Neuronal stem cell (in vitro differentiated cells): ENCODE results near the gene WNT3A.
A peak's percentile ranks its signal among the peaks of the same experiment; 100 is the strongest.

ENCODE experiments used
- DNase-seq: peaks from one replicate; pipeline ENCODE4 v3.0.0-alpha.2; 2013; ENCODE audit warnings: low spot score
- H2AFZ ChIP-seq: one replicate; pipeline ENCODE4 v1.6.1; 2013; ENCODE audit warnings: mild to moderate bottlenecking, low read length, inconsistent platforms
- H2AK5ac ChIP-seq: 2 replicates; pipeline ENCODE4 v1.6.1; 2013; ENCODE audit warnings: low read depth, mild to moderate bottlenecking, inconsistent platforms, low read length, moderate library complexity, mixed read lengths
- H2BK120ac ChIP-seq: 2 replicates; pipeline ENCODE4 v1.6.1; 2013; ENCODE audit warnings: low read depth, mild to moderate bottlenecking, inconsistent platforms, low read length, moderate library complexity, mixed read lengths
- H2BK12ac ChIP-seq: one replicate; pipeline ENCODE4 v1.6.1; 2013; ENCODE audit warnings: low read length, inconsistent platforms
- H2BK15ac ChIP-seq: 2 replicates; pipeline ENCODE4 v1.6.1; 2013; ENCODE audit warnings: mild to moderate bottlenecking, low read length, inconsistent platforms, mixed read lengths
- H2BK5ac ChIP-seq: one replicate; pipeline ENCODE4 v1.6.1; 2013; ENCODE audit warnings: inconsistent platforms, mild to moderate bottlenecking, low read length, moderate library complexity
- H3K14ac ChIP-seq: one replicate; pipeline ENCODE4 v1.6.1; 2013; ENCODE audit warnings: low read length, inconsistent platforms
- H3K18ac ChIP-seq: 2 replicates; pipeline ENCODE4 v1.6.1; 2013; ENCODE audit warnings: low read length, inconsistent platforms
- H3K23ac ChIP-seq: 2 replicates; pipeline ENCODE4 v1.6.1; 2013; ENCODE audit warnings: low read depth, mild to moderate bottlenecking, mixed read lengths, low read length, inconsistent platforms; ENCODE audit not compliant: poor library complexity
- H3K27ac ChIP-seq: replicated peaks from 3 replicates; pipeline ENCODE4 v1.5.1; 2013; ENCODE audit warnings: low read length, inconsistent platforms
- H3K27me3 ChIP-seq, 3 experiments: 2 replicates each; pipeline ENCODE4 v1.6.1; 2013; ENCODE audit warnings: low read length in 3 of 3, mild to moderate bottlenecking in 2 of 3, inconsistent platforms in 1 of 3, low read depth in 1 of 3, mixed read lengths in 1 of 3, moderate library complexity in 1 of 3; ENCODE audit not compliant: control insufficient read depth in 3 of 3, insufficient read depth in 3 of 3
- H3K36me3 ChIP-seq, 2 donors: replicated peaks in 1 of 2; 2 replicates each; pipeline ENCODE4 v1.6.1; 2013; ENCODE audit warnings: low read length in 2 of 2; ENCODE audit not compliant: control insufficient read depth in 2 of 2, insufficient read depth in 2 of 2
- H3K4ac ChIP-seq: 2 replicates; pipeline ENCODE4 v1.6.1; 2013; ENCODE audit warnings: inconsistent platforms, mild to moderate bottlenecking, low read length, moderate library complexity
- H3K4me1 ChIP-seq, 2 donors: 1 replicate in 1 of 2; 2 replicates in 1 of 2; pipeline ENCODE4 v1.6.1; 2013; ENCODE audit warnings: low read length in 2 of 2, low read depth in 1 of 2; ENCODE audit not compliant: control insufficient read depth in 2 of 2, insufficient read depth in 1 of 2
- H3K4me2 ChIP-seq: one replicate; pipeline ENCODE4 v1.6.1; 2013; ENCODE audit warnings: mild to moderate bottlenecking, low read length, inconsistent platforms; ENCODE audit not compliant: insufficient read depth, poor library complexity, severe bottlenecking
- H3K4me3 ChIP-seq, 2 donors: 2 replicates each; pipeline ENCODE4 v1.5.1; 2013; ENCODE audit warnings: low read length in 2 of 2, mild to moderate bottlenecking in 2 of 2, inconsistent platforms in 1 of 2, moderate library complexity in 1 of 2
- H3K79me1 ChIP-seq: one replicate; pipeline ENCODE4 v1.6.1; 2013; ENCODE audit warnings: low read depth, mild to moderate bottlenecking, inconsistent platforms, low read length, moderate library complexity
- H3K9ac ChIP-seq: one replicate; pipeline ENCODE4 v1.6.1; 2013; ENCODE audit warnings: mild to moderate bottlenecking, low read depth, low read length, inconsistent platforms; ENCODE audit not compliant: poor library complexity
- H3K9me3 ChIP-seq, 2 donors: replicated peaks in 1 of 2; 2 replicates each; pipeline versions ENCODE3 to v1.6.1; 2013; ENCODE audit warnings: low read length in 2 of 2, mild to moderate bottlenecking in 2 of 2, inconsistent platforms in 1 of 2, low read depth in 1 of 2, mixed read lengths in 1 of 2, moderate library complexity in 1 of 2; ENCODE audit not compliant: control insufficient read depth in 2 of 2, insufficient read depth in 1 of 2
- H4K8ac ChIP-seq: one replicate; pipeline ENCODE4 v1.6.1; 2013; ENCODE audit warnings: low read depth, mild to moderate bottlenecking, inconsistent platforms, low read length, moderate library complexity
- H4K91ac ChIP-seq: one replicate; pipeline ENCODE4 v1.6.1; 2013; ENCODE audit warnings: low read length, low read depth, mild to moderate bottlenecking, inconsistent platforms; ENCODE audit not compliant: poor library complexity
- WGBS, 2 donors: extraction: QIAGEN DNeasy Blood & Tissue Kit; methylation state at CpG; one replicate each; pipeline ENCODE4 v1.1.7; 2013; ENCODE audit warnings: missing lambda C conversion rate in 2 of 2, mixed read lengths in 1 of 2; ENCODE audit not compliant: insufficient read length in 2 of 2, insufficient replicate concordance in 1 of 2; ENCODE audit errors: extremely low coverage in 2 of 2; 5-methylcytosine and 5-hydroxymethylcytosine counted together

The WNT3A gene

DNA sequence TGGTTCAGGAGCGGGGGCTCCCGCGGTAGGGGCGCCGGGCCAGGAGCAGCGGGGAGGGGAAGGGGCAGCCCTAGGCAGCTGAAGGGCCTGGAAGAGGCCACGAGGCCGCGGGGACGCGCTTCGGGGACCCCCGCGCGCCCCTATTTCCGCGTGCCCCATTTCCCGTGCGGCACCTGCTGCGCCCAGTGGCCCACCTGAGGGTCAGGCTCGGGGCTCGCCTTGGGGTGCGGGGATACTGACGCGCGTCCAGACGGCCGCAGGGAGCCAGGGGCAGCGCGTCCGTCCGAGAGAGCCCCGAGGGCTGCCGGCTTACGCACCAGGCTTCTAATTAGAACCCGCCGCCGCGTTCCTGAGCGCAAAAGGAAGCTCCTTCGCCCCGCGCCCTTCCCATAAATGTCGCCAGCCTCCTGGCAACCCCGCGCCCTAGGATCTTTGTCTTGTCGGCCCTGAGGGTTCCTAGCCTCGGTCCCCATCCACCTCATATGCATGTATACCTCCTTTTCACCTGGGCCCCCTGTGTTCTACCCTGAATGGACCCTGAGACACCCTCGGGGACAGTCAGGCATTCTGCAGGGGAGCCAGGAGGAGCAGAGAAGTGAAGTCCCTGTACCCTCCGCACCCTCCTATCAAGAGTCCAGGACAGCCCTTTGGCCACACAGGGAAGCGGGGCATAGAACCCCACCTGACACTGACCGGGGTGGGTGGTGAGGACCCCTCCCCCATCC is 1.8 kb downstream of the WNT3A start:
- H2BK12ac ChIP-seq: no peak overlapping the region
- H3K4me1 ChIP-seq: peaks cover 0 to 9% of the 10 kb centered on the region in 2 donors
- no peak for DNase-seq
- H3K27ac ChIP-seq: no peak overlapping the region
- no peak overlapping the region for H2AK5ac ChIP-seq
- H3K4me3 ChIP-seq: no peak overlapping the region
- peak overlapping the region; percentile 38 for H2BK15ac ChIP-seq
- no peak overlapping the region for H3K4me2 ChIP-seq
- H4K8ac ChIP-seq: no peak overlapping the region
- H3K18ac ChIP-seq: no peak overlapping the region
- no peak overlapping the region for H3K23ac ChIP-seq
- peak overlapping the region; percentile 65 for H3K14ac ChIP-seq
- no peak overlapping the region for H4K91ac ChIP-seq
- no peak overlapping the region for H3K4ac ChIP-seq
- no peaks in the 10 kb centered on the region for H3K36me3 ChIP-seq
- no peak overlapping the region for H2BK120ac ChIP-seq
- no peak overlapping the region for H3K9ac ChIP-seq
- no peak overlapping the region for H2BK5ac ChIP-seq
- H3K79me1 ChIP-seq: no peaks in the 10 kb centered on the region
- no peaks in the 10 kb centered on the region for H3K9me3 ChIP-seq
- no CpG with 5 or more reads among the region's 52 CpGs for WGBS, 2 donors
- H2AFZ ChIP-seq: no peak overlapping the region
- H3K27me3 ChIP-seq: peaks cover 52 to 95% (median 86%) of the 10 kb centered on the region in 3 experiments

DNA sequence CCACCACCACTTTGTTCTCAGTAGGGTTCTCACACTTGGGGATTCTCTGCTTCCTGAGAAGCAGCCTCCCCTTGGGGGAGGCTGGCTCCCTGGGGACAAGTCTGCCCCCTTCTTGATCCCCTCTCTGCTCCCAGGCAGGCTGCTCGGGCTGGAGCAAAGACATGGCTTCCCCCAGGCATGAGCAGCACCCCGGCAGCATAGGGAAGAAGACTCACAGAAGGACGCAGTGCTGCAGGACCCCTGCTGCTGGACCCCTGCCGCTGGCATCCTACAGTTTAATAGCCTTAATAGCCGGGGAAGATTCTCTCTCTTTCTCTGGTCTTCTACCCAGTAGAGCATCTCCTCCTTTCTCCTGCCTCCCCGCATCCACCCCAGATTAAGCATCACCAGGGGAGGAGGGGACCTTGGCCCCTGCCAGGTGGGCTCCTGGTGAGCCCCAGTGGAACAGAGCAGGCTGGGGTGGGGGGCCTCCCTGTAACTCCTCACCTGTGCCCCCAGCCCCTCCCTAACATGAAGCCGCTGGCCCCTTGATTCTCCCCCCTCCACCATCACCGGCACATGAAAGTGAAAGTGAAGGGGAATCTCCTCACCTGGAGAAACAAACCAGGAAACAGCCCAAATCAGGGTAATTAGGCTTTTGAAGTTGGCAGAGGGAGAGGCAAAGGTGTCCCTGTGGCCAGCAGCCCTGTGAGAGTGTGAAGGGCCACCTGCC is 2.5 kb downstream of the WNT3A start:
- H4K91ac ChIP-seq: no peak overlapping the region
- no peaks in the 10 kb centered on the region for H3K9me3 ChIP-seq
- no peak overlapping the region for H3K4me3 ChIP-seq
- no peaks in the 10 kb centered on the region for H3K36me3 ChIP-seq
- H3K14ac ChIP-seq: no peak overlapping the region
- H3K4ac ChIP-seq: no peak overlapping the region
- H2BK15ac ChIP-seq: peak overlapping the region; percentile 38
- H3K4me2 ChIP-seq: no peak overlapping the region
- no peak overlapping the region for H3K9ac ChIP-seq
- no peak overlapping the region for H2AFZ ChIP-seq
- no peak overlapping the region for H3K27ac ChIP-seq
- H2BK120ac ChIP-seq: no peak overlapping the region
- no CpG with 5 or more reads among the region's 8 CpGs for WGBS, 2 donors
- H3K23ac ChIP-seq: no peak overlapping the region
- H3K18ac ChIP-seq: no peak overlapping the region
- H4K8ac ChIP-seq: no peak overlapping the region
- no peaks in the 10 kb centered on the region for H3K79me1 ChIP-seq
- peaks cover 0 to 9% of the 10 kb centered on the region in 2 donors for H3K4me1 ChIP-seq
- peaks cover 52 to 92% (median 79%) of the 10 kb centered on the region in 3 experiments for H3K27me3 ChIP-seq
- peak overlapping the region; percentile 1 for H2AK5ac ChIP-seq
- H2BK5ac ChIP-seq: no peak overlapping the region
- H2BK12ac ChIP-seq: no peak overlapping the region
- no peak for DNase-seq

DNA sequence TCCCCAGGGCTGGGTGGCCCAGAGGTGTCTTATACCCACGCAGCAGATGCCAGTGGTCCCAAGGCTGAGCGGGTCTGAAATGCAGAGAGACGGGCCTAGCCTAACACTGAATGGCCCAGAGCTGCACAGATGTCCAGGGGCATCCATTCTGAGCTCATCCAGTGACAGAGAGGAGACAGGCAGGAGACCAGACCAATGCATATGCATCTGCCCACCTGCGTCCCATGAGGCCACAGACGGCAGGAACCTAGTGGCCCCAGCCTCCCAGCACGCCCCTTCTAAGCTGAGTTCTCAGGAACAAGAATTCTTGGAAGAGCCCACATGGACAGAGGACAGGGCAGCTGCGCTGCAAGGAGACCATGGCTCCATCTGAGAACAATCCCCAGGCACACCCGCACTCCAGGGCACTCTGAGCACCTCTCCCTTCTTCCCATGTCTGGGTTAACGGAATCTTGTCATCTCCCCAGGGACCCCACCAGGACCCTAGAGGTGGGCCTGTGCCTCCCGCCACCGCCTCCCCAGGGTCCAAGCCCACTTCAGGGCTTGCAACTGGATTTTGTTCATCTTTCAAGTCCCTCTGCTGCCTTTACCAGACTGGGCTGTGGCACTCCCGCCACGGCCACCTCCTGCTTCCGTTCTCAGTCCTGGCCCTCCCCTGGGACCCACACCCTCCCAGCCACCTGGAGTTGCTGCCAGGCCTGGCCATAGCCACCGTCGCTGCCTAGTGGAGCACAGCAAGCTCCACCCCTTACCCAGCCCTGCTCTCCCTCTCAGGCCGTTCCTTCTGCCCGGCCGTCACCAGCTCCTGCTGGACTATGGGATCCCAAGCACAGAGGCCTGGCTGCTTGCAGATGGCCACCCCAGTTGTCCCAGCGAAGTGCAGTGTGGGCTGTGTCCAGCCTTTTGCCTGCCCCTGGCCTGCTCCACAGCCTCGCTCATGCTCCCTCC is 3.3 kb downstream of the WNT3A start:
- WGBS, 2 donors: no CpG with 5 or more reads among the region's 21 CpGs
- DNase-seq: no peak

More for the DNA sequence above, 3.3 kb downstream of the WNT3A start:
- Histone ChIP-seq H3K9me3 (no peaks in the 10 kb centered on the region), H3K4me2 (no peak overlapping the region), H3K79me1 (no peaks in the 10 kb centered on the region), H2BK15ac (no peak overlapping the region), H3K9ac (no peak overlapping the region), H4K91ac (no peak overlapping the region), H3K27me3 (peaks cover 44 to 85% (median 70%) of the 10 kb centered on the region in 3 experiments), H2BK120ac (no peak overlapping the region), H2BK12ac (no peak overlapping the region), H3K4ac (no peak overlapping the region), H2BK5ac (no peak overlapping the region), H3K36me3 (no peaks in the 10 kb centered on the region), H2AK5ac (no peak overlapping the region), H3K18ac (peak overlapping the region; percentile 7), H4K8ac (no peak overlapping the region), H3K4me1 (peaks cover 0 to 6% of the 10 kb centered on the region in 2 donors), H3K14ac (no peak overlapping the region), H2AFZ (no peak overlapping the region), H3K27ac (no peak overlapping the region), H3K4me3 (peak overlapping the region in 1 of 2 donors; percentile 32), H3K23ac (peak overlapping the region; percentile 26)
